Stimulated activated naive CD8-positive, alpha-beta T cell treated with anti-CD3 and anti-CD28 coated beads, Interleukin-15, amount 100 ng/mL, for 72 hours (primary cell): Measurements from ENCODE around the gene IFITM2.
"Not testable (repeated sequence)": the region's sequence is repeated elsewhere in the genome, so short reads cannot be mapped to it uniquely, and the experiment has no call there.

ENCODE experiments used
- ATAC-seq: fragments of 150-1000 bp; cut with Tn5 transposase; 2 replicates; pipeline ENCODE4 v1.10.0; 2021; ENCODE audit warnings: mild to moderate bottlenecking, moderate library complexity
- DNase-seq, 2 donors: peaks; one replicate each; pipeline ENCODE4 v3.0.0; 2021 to 2022
- H3K27ac Mint-ChIP-seq, 2 donors: one replicate each; pipeline ENCODE4 v1.8.0; 2022; ENCODE audit warnings: mild to moderate bottlenecking in 2 of 2, mixed read lengths in 2 of 2, moderate library complexity in 2 of 2
- H3K27me3 Mint-ChIP-seq: one replicate; pipeline ENCODE4 v1.8.0; 2022; ENCODE audit warnings: mixed read lengths
- H3K4me1 Mint-ChIP-seq: one replicate; pipeline ENCODE4 v1.8.0; 2022; ENCODE audit warnings: mild to moderate bottlenecking, mixed read lengths
- H3K4me3 Mint-ChIP-seq, 2 donors: one replicate each; pipeline ENCODE4 v1.8.0; 2022; ENCODE audit warnings: mild to moderate bottlenecking in 2 of 2, mixed read lengths in 2 of 2, moderate library complexity in 1 of 2
- H3K9me3 Mint-ChIP-seq, 2 donors: one replicate each; pipeline ENCODE4 v1.8.0; 2022; ENCODE audit warnings: mixed read lengths in 2 of 2

IFITM2 gene

DNA sequence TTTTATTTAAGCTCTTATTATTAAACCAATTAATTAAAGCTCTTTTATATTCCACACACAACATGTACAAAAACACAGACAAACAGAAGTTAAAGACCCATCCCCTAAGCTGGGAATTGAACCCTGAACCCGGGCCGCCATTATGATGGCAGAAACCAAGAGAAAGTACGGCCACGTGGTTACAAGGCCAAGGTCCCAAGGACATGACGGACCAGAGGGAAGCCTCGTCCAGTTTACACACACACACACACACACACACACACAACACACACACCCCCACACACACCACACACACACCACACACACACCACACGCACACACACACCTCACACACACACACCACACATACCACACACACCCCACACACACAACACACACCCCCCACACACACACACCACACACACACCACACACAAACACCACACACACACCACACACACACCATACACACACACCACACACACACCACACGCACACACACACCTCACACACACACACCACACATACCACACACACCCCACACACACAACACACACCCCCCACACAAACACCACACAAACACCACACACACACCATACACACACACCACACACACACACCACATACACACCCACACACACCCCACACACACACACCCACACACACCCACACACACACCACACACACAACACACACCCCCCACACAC lies 41.8 kb downstream of the IFITM2 start:
- peaks cover 43% of the 10 kb centered on the region for H3K4me1 Mint-ChIP-seq
- peak overlapping the region in 1 of 2 donors; percentile 42 for H3K27ac Mint-ChIP-seq
- not testable (repeated sequence) for H3K27me3 Mint-ChIP-seq, H3K9me3 Mint-ChIP-seq, DNase-seq, H3K4me3 Mint-ChIP-seq, ATAC-seq

DNA sequence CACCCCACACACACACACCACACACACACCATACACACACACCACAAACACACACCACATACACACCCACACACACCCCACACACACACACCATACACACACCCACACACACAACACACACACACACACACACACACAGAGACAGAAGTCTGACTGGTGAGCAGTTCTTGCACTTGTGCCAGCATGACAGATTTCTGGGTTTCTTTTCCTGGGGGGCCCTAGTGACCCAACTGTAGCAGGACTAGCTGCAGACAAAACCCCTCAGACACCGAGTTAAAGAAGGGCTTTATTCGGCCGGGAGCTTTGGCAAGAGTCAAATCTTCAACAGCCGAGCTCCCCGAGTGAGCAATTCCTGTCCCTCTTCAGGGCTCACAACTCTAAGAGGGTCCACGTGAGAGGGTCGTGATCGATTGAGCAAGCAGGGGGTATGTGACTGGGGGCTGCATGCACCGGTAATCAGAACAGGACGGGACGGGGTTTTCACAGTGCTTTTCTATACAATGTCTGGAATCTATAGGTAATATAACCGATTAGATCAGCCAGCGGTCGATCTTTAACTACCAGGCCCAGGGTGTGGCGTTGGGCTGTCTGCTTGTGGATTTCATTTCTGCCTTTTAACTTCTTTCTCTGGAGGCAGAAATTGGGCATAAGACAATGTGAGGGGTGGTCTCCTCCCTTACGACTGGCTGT lies 42.6 kb downstream of the IFITM2 start:
- not testable (repeated sequence) for H3K27ac Mint-ChIP-seq, H3K27me3 Mint-ChIP-seq, ATAC-seq, DNase-seq, H3K9me3 Mint-ChIP-seq
- peak overlapping the region in 1 of 2 donors; percentile 36 for H3K4me3 Mint-ChIP-seq
- peaks cover 49% of the 10 kb centered on the region for H3K4me1 Mint-ChIP-seq

DNA sequence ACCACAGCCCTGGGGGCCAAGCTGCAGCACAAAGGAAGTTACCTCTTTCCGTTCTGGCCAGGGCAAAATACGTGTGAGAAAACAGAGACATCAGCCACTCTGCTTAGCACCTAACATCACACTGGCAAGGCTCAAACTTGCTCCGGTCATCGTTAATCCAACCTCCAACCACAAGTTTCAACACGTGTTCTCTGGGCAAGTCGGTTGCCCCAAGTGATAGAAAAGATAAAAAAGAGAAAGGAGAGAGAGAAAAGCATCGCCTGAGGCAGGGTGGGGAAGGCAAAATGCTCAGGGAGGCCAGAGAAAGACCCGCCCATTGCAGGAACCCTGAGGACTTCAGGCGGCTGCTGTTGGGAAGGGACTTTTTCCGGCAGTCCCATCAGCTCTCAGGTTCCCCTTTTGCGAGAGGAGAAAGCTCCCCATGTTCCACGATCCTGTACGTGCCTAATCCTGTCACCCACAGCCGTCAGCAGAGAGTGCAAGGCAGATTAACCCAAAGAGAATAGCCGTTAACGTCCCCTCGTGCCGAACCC lies 43.2 kb downstream of the IFITM2 start:
- DNase-seq (no peak), ATAC-seq (no peak)
- H3K4me1 Mint-ChIP-seq: peaks cover 52% of the 10 kb centered on the region
- H3K27me3 Mint-ChIP-seq: no peaks in the 10 kb centered on the region
- peak overlapping the region; percentile 35 to 36 for H3K4me3 Mint-ChIP-seq
- no peaks in the 10 kb centered on the region for H3K9me3 Mint-ChIP-seq
- peak overlapping the region in 1 of 2 donors; percentile 9 for H3K27ac Mint-ChIP-seq

DNA sequence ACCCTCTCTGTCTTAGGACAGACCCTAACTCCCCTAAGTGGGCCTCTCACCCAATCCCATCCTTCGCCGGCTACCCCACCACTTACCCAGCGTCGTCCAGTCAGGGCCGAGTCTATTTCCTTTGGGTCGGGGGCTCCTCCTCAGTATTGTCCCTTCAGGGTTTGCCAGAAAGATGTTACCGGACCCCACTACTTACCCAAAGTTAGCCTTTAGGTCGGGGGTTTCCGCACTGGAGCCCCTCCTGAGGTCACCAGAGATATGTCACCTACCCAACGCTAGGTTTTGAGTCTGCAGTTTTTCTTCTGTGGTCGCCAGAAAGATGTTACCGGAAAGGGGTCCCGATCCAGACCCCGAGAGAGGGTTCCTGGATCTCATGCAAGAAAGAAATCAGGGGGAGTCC lies 43.8 kb downstream of the IFITM2 start:
- Mint-ChIP-seq H3K9me3 (no peaks in the 10 kb centered on the region), H3K4me1 (peaks cover 52% of the 10 kb centered on the region), H3K27me3 (no peaks in the 10 kb centered on the region), H3K27ac (no peak overlapping the region), H3K4me3 (no peak overlapping the region)
- ATAC-seq: no peak
- DNase-seq: no peak

DNA sequence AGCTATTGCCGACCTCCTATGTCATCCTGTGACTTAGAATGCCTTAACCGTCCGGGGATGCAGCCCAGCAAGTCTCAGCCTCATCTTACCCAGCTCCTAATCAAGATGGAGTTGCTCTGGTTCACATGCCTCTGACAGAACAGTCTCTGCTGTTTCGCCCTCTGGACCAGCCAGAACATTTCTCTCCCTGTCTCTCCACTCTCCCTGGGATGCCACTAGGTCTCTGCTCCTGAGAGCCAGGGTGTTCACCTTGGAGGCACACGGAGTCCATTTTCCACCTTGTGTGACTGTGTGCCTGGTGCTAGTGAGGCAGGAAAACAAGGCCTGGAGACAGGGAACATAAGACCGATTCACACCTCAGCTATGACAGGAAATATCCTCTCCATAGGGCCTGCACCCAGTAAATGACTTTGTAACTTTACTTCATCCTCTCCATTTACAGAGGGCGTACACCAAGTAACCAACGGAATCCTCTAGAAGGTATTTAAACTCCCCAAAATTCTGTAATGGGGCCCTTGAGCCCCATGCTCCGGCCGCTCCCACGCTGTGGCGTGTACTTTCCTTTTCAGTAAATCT lies 44.9 kb downstream of the IFITM2 start:
- ATAC-seq (no peak), DNase-seq (no peak)
- Mint-ChIP-seq H3K4me1 (peaks cover 52% of the 10 kb centered on the region), H3K27me3 (no peaks in the 10 kb centered on the region), H3K4me3 (no peak overlapping the region), H3K9me3 (no peaks in the 10 kb centered on the region), H3K27ac (no peak overlapping the region)

DNA sequence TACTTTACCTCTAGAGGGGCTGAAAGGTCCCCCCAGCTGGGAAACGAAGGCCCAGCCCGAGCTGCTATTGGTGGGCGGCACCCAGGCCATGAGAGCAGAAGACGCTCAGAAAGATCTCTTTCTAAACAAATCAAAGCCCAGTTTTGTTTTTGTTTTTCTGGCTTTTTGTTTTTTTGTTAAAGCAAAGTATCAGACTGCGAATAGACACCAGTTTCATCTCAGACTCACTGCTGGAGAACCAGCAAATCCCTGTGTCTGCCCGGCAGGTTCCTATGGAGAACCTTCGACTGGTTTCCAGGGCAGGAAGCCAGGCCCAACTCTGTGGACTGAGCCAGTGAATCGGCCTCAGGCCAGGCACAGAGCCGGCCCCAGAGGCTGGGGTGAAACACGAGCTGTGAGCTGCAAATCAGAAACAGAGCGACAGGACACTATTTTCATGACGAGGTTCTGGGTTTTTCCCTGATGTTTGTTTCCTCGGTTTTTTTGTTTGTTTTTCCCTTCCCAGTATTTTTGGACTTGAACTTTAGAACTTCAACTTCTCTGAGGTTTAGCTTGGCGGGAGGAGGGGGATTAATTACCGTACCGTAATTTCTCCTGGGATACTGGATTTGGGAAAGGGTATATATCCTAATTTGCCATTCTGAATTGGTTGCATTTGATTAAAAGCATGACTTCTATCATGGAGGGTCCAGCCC lies 45.7 kb downstream of the IFITM2 start:
- peak in 1 of 2 donors; percentile 5 for DNase-seq
- Mint-ChIP-seq H3K27me3 (no peaks in the 10 kb centered on the region), H3K4me1 (peaks cover 52% of the 10 kb centered on the region), H3K9me3 (no peaks in the 10 kb centered on the region), H3K27ac (peak overlapping the region in 1 of 2 donors; percentile 23), H3K4me3 (no peak overlapping the region)
- ATAC-seq: no peak

DNA sequence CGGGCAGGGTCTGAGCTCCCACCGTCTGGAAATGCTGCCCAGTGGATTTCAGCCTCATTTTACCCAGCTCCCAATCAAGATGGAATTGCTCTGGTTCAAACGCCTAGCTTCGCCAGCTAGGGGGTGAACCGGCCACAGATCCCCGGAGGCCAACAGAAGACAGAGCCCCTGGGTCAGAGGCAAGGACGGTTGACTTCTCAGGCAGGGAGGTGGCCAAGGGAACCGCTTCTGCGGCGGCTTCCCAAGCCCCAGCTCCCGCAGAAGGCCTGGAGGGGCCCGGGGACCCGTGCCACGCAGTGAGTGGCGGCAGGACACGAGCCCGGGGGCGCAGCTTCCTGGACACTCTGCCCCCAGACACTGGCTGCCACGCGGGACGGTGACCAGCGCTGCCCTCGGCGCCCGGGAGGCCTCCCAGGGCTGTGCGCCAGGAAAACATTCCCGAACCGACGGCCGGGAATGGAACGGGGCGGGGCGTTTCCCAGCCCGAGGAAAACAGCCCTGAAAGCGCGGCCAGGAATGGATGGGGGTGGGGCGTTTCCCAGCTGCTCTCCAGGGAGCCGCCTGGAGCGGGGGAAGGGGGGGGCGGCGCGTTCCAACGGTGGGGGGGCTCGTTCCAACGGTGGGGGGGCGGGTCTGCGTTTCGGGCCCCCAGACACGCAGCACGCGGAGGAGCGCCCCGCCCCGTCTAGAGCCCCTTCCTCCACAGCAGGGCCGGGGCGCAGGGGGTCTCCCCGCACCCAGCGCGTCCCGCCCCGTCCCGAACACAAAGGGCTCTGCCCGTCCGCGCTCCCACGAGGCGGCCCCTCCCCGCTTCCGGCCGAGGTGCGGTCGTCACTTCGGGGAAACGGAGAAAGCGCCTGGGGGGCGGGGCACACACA lies 48.2 kb downstream of the IFITM2 start:
- Mint-ChIP-seq H3K27ac (peak overlapping the region; percentile 94 to 95), H3K9me3 (no peaks in the 10 kb centered on the region), H3K4me1 (peaks cover 47% of the 10 kb centered on the region), H3K4me3 (peak overlapping the region; percentile 79 to 88), H3K27me3 (no peaks in the 10 kb centered on the region)
- peak; percentile 85 to 94 for DNase-seq
- peak; percentile 86 for ATAC-seq

DNA sequence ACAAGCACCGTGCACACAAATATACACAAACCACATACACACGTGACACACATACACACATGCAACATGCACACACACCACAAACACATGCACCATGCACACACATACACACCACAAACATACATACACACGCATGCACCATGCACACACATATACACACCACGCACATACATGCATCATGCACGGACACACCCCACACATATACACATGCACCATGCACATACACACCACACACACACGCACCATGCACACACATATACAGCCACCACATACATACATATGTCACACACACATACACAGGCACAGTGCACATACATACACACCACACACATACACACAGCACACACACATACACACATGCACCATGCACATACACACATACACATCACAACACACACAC lies 49.0 kb downstream of the IFITM2 start:
- DNase-seq (peak in 1 of 2 donors; percentile 4), ATAC-seq (no peak)
- Mint-ChIP-seq H3K27me3 (no peaks in the 10 kb centered on the region), H3K4me3 (no peak overlapping the region), H3K9me3 (peaks cover 0 to 8% of the 10 kb centered on the region in 2 donors), H3K4me1 (peaks cover 39% of the 10 kb centered on the region), H3K27ac (no peak overlapping the region)

DNA sequence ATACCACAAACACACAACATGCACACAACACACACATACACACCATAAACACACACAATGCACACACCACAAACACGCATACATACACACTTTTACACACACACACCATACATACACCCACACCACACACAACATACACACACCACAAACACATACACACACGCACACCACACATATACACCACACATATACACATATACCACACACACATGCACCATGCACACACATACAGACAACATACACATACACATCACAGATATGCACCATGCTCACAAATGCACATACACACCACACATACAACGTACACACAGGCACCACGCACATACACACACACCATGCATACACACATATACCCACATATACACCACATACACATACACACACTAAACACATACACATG lies 50.0 kb downstream of the IFITM2 start:
- DNase-seq: no peak
- H3K9me3 Mint-ChIP-seq: peaks cover 0 to 8% of the 10 kb centered on the region in 2 donors
- no peak for ATAC-seq
- peaks cover 33% of the 10 kb centered on the region for H3K4me1 Mint-ChIP-seq
- no peak overlapping the region for H3K27ac Mint-ChIP-seq
- H3K27me3 Mint-ChIP-seq: no peaks in the 10 kb centered on the region
- no peak overlapping the region for H3K4me3 Mint-ChIP-seq

DNA sequence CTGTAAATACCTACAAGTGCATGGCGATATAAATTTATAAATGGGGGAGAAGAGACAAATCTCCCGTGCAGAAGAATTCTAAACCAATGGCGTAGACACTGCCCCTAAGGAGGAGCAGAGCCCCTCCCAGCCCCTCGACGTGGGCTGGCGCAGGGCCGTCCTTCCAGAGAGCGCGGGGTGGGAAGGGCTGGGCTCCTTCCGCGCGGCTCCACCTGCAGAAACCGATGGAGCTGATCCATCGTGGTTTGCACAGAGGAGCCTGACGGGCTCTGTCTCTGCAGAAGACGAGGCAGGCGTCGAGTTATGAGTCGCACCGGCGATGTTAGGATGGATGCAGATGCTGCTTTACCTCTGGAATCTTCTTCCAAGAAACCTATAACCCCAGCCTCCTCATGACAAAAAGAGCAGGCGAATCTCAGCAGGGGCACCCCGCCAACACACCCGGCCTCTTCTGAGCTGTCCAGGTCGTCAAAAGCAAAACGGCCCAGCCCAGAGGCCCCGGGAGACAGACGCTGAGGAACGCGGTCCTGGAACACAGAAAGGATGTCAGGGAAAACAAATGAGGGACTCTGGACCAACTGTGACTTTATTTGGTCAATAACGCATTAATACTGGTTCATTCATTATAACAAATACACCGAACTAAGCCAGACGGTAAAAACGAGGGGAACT lies 50.6 kb downstream of the IFITM2 start:
- H3K27me3 Mint-ChIP-seq: no peaks in the 10 kb centered on the region
- DNase-seq: peak in 1 of 2 donors; percentile 8
- H3K4me1 Mint-ChIP-seq: peaks cover 26% of the 10 kb centered on the region
- H3K4me3 Mint-ChIP-seq: no peak overlapping the region
- ATAC-seq: no peak
- H3K27ac Mint-ChIP-seq: no peak overlapping the region
- H3K9me3 Mint-ChIP-seq: peaks cover 0 to 8% of the 10 kb centered on the region in 2 donors
